ENCODE results near the gene HAUS1. TPM values are rescaled to one million over a fixed set of nuclear protein-coding genes. Genes with fewer than 3 reads are reported as not detected.
"Not testable (repeated sequence)": the region's sequence is repeated elsewhere in the genome, so short reads cannot be mapped to it uniquely, and the experiment has no call there.

Gene HAUS1
- total and polyA plus RNA-seq, 7 donors, result 2.8 to 16.3 (median 6.3) TPM

DNA sequence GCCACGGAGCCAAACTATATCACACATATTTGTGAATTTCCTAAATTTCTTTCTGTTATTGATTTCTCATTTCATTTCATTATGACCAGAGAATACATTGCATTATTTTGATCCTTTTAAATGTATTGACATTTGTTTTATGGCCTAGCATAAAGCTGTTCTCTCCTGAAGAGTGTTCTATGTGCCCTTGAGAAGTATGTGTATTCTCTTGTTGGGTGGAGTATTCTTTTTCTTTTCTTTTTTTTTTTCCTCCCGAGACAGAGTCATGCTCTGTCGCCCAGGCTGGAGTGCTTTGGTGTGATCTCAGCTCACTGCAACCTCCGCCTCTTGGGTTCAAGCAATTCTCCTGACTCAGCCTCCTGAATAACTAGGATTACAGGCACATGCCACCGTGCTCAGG lies 5.2 kb downstream of the HAUS1 start:
- Histone ChIP-seq H3K27me3 (ENCODE audit: insufficient read depth in 3 of 3, low read length in 2 of 3) (no peaks in the 10 kb centered on the region), H3K9me3 (no peaks in the 10 kb centered on the region), H3K36me3 (ENCODE audit: insufficient read depth in 1 of 2, low read depth in 1 of 2) (peaks cover 0 to 27% of the 10 kb centered on the region in 2 donors), H3K4me3 (no peak overlapping the region), H3K4me1 (peaks cover 11% of the 10 kb centered on the region), H3K27ac (no peak overlapping the region)
- intact Hi-C loops (cut with DNase I), result no loop called here
- TF ChIP-seq, protein P1, sequence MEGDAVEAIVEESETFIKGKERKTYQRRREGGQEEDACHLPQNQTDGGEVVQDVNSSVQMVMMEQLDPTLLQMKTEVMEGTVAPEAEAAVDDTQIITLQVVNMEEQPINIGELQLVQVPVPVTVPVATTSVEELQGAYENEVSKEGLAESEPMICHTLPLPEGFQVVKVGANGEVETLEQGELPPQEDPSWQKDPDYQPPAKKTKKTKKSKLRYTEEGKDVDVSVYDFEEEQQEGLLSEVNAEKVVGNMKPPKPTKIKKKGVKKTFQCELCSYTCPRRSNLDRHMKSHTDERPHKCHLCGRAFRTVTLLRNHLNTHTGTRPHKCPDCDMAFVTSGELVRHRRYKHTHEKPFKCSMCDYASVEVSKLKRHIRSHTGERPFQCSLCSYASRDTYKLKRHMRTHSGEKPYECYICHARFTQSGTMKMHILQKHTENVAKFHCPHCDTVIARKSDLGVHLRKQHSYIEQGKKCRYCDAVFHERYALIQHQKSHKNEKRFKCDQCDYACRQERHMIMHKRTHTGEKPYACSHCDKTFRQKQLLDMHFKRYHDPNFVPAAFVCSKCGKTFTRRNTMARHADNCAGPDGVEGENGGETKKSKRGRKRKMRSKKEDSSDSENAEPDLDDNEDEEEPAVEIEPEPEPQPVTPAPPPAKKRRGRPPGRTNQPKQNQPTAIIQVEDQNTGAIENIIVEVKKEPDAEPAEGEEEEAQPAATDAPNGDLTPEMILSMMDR (IDR thresholded peaks at IDR 0.05), result no peak
- ATAC-seq (no peak), DNase-seq (no peak)
- 93 to 96% (median 95%) methylated on average over 5 of the region's 5 CpGs for WGBS, 3 donors

DNA sequence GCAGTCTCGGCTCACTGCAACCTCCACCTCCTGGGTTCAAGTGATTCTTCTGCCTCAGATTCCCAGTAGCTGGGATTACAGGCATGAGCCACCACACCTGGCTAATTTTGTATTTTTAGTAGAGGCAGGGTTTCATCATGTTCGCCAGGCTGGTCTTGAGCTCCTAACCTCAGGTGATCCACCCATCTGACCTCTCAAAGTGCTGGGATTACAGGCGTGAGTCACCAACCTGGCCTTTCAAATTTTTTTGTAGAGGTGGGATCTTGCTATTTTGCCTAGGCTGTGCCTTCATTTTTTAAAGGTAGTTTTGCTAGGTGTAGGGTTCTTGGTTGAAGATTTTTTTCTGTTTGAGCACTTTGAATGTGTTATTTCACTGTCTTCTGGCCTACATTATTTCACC lies 6.2 kb downstream of the HAUS1 start:
- Histone ChIP-seq H3K4me3 (no peak overlapping the region), H3K27me3 (ENCODE audit: insufficient read depth in 3 of 3, low read length in 2 of 3) (no peaks in the 10 kb centered on the region), H3K4me1 (peaks cover 5% of the 10 kb centered on the region), H3K36me3 (ENCODE audit: insufficient read depth in 1 of 2, low read depth in 1 of 2) (peaks cover 0 to 35% of the 10 kb centered on the region in 2 donors), H3K9me3 (no peaks in the 10 kb centered on the region), H3K27ac (no peak overlapping the region)
- TF ChIP-seq, protein P1 (IDR thresholded peaks at IDR 0.05), result no peak
- DNase-seq, result no peak
- no peak for ATAC-seq
- 88 to 98% (median 97%) methylated on average over 3 of the region's 3 CpGs for WGBS, 3 donors
- intact Hi-C loops (cut with DNase I), result no loop called here

DNA sequence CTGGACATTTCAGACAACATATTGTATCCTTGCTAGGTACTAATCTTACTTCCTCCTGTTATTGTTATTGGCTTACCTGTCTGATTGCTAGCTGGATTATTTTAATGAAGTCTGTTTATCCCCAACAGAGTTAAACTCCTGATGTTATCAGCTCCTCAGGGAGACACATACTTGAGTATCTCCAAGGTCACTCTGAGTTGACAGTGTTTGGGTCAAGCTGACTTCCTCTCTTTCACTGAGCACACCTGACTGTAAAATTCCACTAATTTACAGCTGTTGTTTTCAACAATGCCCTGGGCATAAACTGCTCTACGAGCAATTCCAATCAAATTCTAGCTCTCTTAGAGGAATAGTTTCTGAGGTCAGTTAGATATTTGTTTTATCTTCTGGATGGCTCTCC lies 9.6 kb downstream of the HAUS1 start:
- WGBS, 3 donors, result 81 to 88% (median 82%) methylated on average over 1 of the region's 1 CpG
- Histone ChIP-seq H3K27me3 (ENCODE audit: insufficient read depth in 3 of 3, low read length in 2 of 3) (no peaks in the 10 kb centered on the region), H3K4me1 (no peaks in the 10 kb centered on the region), H3K4me3 (no peak overlapping the region), H3K27ac (no peak overlapping the region), H3K36me3 (ENCODE audit: insufficient read depth in 1 of 2, low read depth in 1 of 2) (peaks cover 0 to 25% of the 10 kb centered on the region in 2 donors), H3K9me3 (no peaks in the 10 kb centered on the region)
- intact Hi-C loops (cut with DNase I), result no loop called here
- TF ChIP-seq, protein P1 (IDR thresholded peaks at IDR 0.05), result no peak
- DNase-seq (no peak), ATAC-seq (no peak)

DNA sequence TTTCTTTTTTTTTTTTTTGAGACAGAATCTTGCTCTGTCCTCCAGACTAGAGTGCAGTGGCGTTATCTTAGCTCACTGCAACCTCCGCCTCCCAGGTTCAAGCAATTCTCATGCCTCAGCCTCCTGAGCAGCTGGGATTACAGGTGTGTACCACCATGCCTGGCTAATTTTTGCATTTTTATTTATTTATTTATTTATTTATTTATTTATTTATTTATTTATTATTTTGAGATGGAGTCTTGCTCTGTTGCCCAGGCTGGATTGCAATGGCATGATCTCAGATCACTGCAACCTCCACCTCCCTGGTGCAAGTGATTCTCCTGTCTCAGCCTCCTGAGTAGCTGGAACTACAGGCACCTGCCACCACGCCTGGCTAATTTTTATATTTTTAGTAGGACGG lies 22.4 kb downstream of the HAUS1 start:
- DNase-seq; intact Hi-C loops (cut with DNase I); H3K4me3 ChIP-seq; H3K4me1 ChIP-seq; ATAC-seq; H3K27ac ChIP-seq; H3K9me3 ChIP-seq; H3K27me3 ChIP-seq (ENCODE audit: insufficient read depth in 3 of 3, low read length in 2 of 3): not testable (repeated sequence)
- 97 to 100% (median 98%) methylated on average over 4 of the region's 4 CpGs for WGBS, 3 donors
- H3K36me3 ChIP-seq (ENCODE audit: insufficient read depth in 1 of 2, low read depth in 1 of 2), result peaks cover 0 to 60% of the 10 kb centered on the region in 2 donors

DNA sequence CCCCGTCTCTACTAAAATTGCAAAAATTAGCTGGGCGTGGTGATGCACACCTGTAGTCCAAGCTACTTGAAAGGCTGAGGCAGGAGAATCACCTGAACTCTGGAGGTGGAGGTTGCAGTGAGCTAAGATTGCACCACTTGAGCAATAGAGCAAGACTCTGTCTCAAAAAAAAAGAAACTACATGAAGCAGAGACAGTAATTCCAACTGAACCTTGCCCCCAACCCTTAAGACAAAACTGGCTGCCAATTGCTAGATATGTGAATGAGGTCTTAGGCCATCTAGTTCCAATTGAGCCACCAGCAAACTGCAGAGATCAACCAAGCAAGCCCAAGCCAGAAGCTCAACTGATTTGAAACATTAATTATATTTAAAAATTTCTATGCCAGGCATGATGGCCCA lies 25.9 kb downstream of the HAUS1 start:
- Histone ChIP-seq H3K9me3 (no peaks in the 10 kb centered on the region), H3K27me3 (ENCODE audit: insufficient read depth in 3 of 3, low read length in 2 of 3) (no peaks in the 10 kb centered on the region), H3K36me3 (ENCODE audit: insufficient read depth in 1 of 2, low read depth in 1 of 2) (peaks cover 0 to 35% of the 10 kb centered on the region in 2 donors), H3K4me3 (no peak overlapping the region), H3K4me1 (no peaks in the 10 kb centered on the region), H3K27ac (no peak overlapping the region)
- no peak for DNase-seq
- WGBS, 3 donors, result 97 to 100% (median 98%) methylated on average over 2 of the region's 2 CpGs
- TF ChIP-seq, protein P1 (IDR thresholded peaks at IDR 0.05), result no peak
- intact Hi-C loops (cut with DNase I), result no loop called here
- ATAC-seq, result no peak

DNA sequence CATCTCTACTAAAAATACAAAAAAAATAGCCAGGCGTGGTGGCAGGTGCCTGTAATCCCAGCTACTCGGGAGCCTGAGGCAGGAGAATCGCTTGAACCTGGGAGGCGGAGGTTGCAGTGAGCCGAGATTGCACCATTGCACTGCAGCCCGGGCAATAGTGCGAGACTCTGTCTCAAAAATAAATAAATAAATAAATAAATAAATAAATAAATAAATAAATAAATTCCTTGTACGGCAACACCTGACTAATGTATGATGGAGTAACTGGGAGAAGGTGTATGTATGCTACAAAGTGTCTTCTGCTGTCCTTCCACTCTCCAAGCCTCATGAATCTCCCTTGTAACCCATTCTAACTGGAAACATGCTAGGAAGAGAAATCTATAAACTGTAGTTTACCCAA lies 26.4 kb downstream of the HAUS1 start:
- H3K27ac ChIP-seq; H3K4me3 ChIP-seq; H3K27me3 ChIP-seq (ENCODE audit: insufficient read depth in 3 of 3, low read length in 2 of 3); ATAC-seq; H3K9me3 ChIP-seq; intact Hi-C loops (cut with DNase I); DNase-seq; H3K4me1 ChIP-seq: not testable (repeated sequence)
- peaks cover 0 to 34% of the 10 kb centered on the region in 2 donors for H3K36me3 ChIP-seq (ENCODE audit: insufficient read depth in 1 of 2, low read depth in 1 of 2)
- WGBS, 3 donors, result 86 to 99% (median 98%) methylated on average over 8 of the region's 8 CpGs

All from psoas muscle (tissue), 8 donors.